ENCODE data around the gene PCNX2.

PCNX2 gene

DNA sequence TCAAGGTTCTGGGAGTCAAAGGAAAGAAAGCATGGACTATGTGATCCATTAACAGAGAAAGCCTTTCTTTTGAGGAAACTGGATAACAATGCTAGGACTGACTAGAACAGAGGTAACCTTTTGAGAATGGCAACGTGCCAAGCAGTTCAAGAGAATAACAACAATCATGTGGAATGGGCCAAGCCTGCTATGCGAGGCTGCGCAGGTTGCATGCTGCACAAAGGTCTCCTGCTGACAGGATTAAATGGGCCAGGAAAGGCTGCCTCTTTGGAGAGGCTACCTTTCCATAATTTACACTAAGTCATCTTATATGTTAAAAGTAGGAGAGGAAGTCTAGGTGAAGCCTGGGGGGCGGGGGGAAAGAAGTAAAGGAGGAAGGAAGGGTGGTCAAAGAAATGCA is 5.8 kb downstream of the PCNX2 start:
- Histone ChIP-seq H2BK5ac (ENCODE audit: low read depth, low read length, poor library complexity) (no peak overlapping the region), H2BK120ac (ENCODE audit: insufficient read depth, low read length, poor library complexity) (no peak overlapping the region), H3K4me3 (ENCODE audit: low read depth, low read length) (no peak overlapping the region), H3K14ac (ENCODE audit: low read length) (no peak overlapping the region), H3K4me1 (ENCODE audit: control insufficient read depth in 1 of 2, insufficient read depth in 2 of 2, low read length in 2 of 2) (no peaks in the 10 kb centered on the region), H4K8ac (ENCODE audit: low read depth, low read length) (no peak overlapping the region), H3K79me1 (ENCODE audit: low read length) (no peaks in the 10 kb centered on the region), H3K23ac (ENCODE audit: low read length) (no peak overlapping the region), H3K36me3 (ENCODE audit: control insufficient read depth in 1 of 2, insufficient read depth in 2 of 2, low read length in 2 of 2) (no peaks in the 10 kb centered on the region), H4K12ac (ENCODE audit: low read depth, low read length) (no peak overlapping the region), H2AK5ac (ENCODE audit: low read length) (no peak overlapping the region), H3K4me2 (ENCODE audit: low read length) (no peak overlapping the region), H3K27me3 (ENCODE audit: insufficient read depth, low read length) (no peaks in the 10 kb centered on the region), H2BK12ac (ENCODE audit: low read length) (no peak overlapping the region), H3K9ac (ENCODE audit: low read length) (no peak overlapping the region), H3K79me2 (ENCODE audit: control insufficient read depth, insufficient read depth, low read length, poor library complexity) (no peaks in the 10 kb centered on the region), H3K27ac (ENCODE audit: low read depth, low read length) (no peak overlapping the region), H3K18ac (ENCODE audit: low read length) (no peak overlapping the region), H3K4ac (ENCODE audit: low read depth, low read length) (no peak overlapping the region), H3K9me3 (ENCODE audit: insufficient read depth, low read depth, low read length) (no peaks in the 10 kb centered on the region), H2AFZ (ENCODE audit: insufficient read depth, low read length, poor library complexity) (no peak overlapping the region), H4K91ac (ENCODE audit: low read depth, low read length) (no peak overlapping the region)
- WGBS (ENCODE audit: extremely low coverage, insufficient coverage, insufficient read length) = no CpG with 5 or more reads among the region's 4 CpGs
- no peak for DNase-seq

DNA sequence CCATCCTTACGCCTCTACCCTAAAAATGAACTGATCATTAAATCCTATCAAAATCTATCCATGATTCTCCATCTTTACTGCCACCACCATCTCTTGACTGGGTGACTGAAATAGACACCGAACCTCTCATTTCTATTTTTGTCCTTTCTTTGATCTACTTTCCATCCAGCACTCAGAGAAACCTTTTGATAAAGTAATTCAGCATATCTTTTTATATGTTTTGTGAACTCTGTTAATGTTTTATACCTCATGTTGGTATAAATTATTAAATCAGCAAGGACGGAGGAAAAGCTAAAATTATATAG is 13.0 kb downstream of the PCNX2 start:
- H4K8ac ChIP-seq (ENCODE audit: low read depth, low read length) = no peak overlapping the region
- 100% methylated on average over 1 of the region's 3 CpGs for WGBS (ENCODE audit: extremely low coverage, insufficient coverage, insufficient read length)
- no peak overlapping the region for H2AFZ ChIP-seq (ENCODE audit: insufficient read depth, low read length, poor library complexity)
- no peaks in the 10 kb centered on the region for H3K4me1 ChIP-seq (ENCODE audit: control insufficient read depth in 1 of 2, insufficient read depth in 2 of 2, low read length in 2 of 2)
- no peak overlapping the region for H3K4me3 ChIP-seq (ENCODE audit: low read depth, low read length)
- H3K23ac ChIP-seq (ENCODE audit: low read length) = no peak overlapping the region
- no peaks in the 10 kb centered on the region for H3K79me2 ChIP-seq (ENCODE audit: control insufficient read depth, insufficient read depth, low read length, poor library complexity)
- DNase-seq = no peak
- no peak overlapping the region for H2BK12ac ChIP-seq (ENCODE audit: low read length)
- H3K27me3 ChIP-seq (ENCODE audit: insufficient read depth, low read length) = no peaks in the 10 kb centered on the region
- no peak overlapping the region for H3K18ac ChIP-seq (ENCODE audit: low read length)
- no peak overlapping the region for H3K27ac ChIP-seq (ENCODE audit: low read depth, low read length)
- no peaks in the 10 kb centered on the region for H3K36me3 ChIP-seq (ENCODE audit: control insufficient read depth in 1 of 2, insufficient read depth in 2 of 2, low read length in 2 of 2)
- H3K9me3 ChIP-seq (ENCODE audit: insufficient read depth, low read depth, low read length) = no peaks in the 10 kb centered on the region
- H4K91ac ChIP-seq (ENCODE audit: low read depth, low read length) = no peak overlapping the region
- no peak overlapping the region for H4K12ac ChIP-seq (ENCODE audit: low read depth, low read length)
- H3K4ac ChIP-seq (ENCODE audit: low read depth, low read length) = no peak overlapping the region
- no peak overlapping the region for H3K9ac ChIP-seq (ENCODE audit: low read length)
- no peak overlapping the region for H3K14ac ChIP-seq (ENCODE audit: low read length)
- no peak overlapping the region for H2BK5ac ChIP-seq (ENCODE audit: low read depth, low read length, poor library complexity)
- H3K4me2 ChIP-seq (ENCODE audit: low read length) = no peak overlapping the region
- H2BK120ac ChIP-seq (ENCODE audit: insufficient read depth, low read length, poor library complexity) = no peak overlapping the region
- H3K79me1 ChIP-seq (ENCODE audit: low read length) = no peaks in the 10 kb centered on the region
- H2AK5ac ChIP-seq (ENCODE audit: low read length) = no peak overlapping the region

DNA sequence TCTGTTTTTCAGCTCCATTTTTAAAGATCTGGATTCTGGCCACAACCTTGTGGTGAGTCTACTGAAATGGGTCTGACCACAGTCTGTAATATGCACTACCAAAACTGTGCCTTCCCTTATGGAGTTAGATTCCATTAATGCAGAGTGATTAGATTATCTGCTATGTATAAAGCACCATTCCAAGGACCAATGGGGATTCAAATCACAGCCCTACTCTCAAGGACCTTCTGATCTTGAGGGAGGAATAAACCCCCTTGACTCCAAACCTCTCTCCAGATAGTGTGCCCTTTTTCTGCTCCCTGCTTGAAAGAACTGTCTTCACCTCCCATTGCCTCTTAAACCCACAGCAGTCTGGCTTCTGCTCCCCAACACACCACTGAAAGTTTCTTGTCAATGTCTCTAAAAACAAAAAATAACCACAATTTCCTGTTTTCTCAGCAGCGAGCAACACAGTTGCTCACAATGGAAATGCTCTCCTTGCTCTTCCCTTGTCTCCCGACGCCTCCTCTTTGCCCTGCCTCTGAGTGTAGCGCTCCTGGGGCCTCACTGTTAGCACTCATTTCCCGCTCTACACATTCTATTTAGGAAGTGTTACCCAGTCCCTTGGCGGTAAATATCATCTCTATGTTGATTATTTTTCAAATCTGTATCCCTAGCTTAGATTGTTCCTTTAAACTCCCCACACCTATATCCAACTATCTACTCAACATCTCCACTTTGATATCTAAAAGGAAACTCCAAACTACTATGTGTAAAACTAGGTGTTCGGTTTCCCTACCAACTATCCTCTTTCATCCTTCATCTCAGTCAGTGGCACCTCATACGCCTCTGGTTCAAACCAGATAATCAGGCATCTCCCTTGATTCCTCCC is 13.6 kb downstream of the PCNX2 start:
- Histone ChIP-seq H3K4me1 (ENCODE audit: control insufficient read depth in 1 of 2, insufficient read depth in 2 of 2, low read length in 2 of 2) (no peaks in the 10 kb centered on the region), H2BK120ac (ENCODE audit: insufficient read depth, low read length, poor library complexity) (no peak overlapping the region), H3K9ac (ENCODE audit: low read length) (no peak overlapping the region), H3K27me3 (ENCODE audit: insufficient read depth, low read length) (no peaks in the 10 kb centered on the region), H3K18ac (ENCODE audit: low read length) (no peak overlapping the region), H3K27ac (ENCODE audit: low read depth, low read length) (no peak overlapping the region), H3K36me3 (ENCODE audit: control insufficient read depth in 1 of 2, insufficient read depth in 2 of 2, low read length in 2 of 2) (no peaks in the 10 kb centered on the region), H3K4me2 (ENCODE audit: low read length) (no peak overlapping the region), H2BK5ac (ENCODE audit: low read depth, low read length, poor library complexity) (no peak overlapping the region), H3K9me3 (ENCODE audit: insufficient read depth, low read depth, low read length) (no peaks in the 10 kb centered on the region), H3K23ac (ENCODE audit: low read length) (no peak overlapping the region), H3K4me3 (ENCODE audit: low read depth, low read length) (no peak overlapping the region), H4K91ac (ENCODE audit: low read depth, low read length) (no peak overlapping the region), H3K79me2 (ENCODE audit: control insufficient read depth, insufficient read depth, low read length, poor library complexity) (no peaks in the 10 kb centered on the region), H2BK12ac (ENCODE audit: low read length) (no peak overlapping the region), H3K4ac (ENCODE audit: low read depth, low read length) (no peak overlapping the region), H2AK5ac (ENCODE audit: low read length) (no peak overlapping the region), H4K8ac (ENCODE audit: low read depth, low read length) (no peak overlapping the region), H3K79me1 (ENCODE audit: low read length) (no peaks in the 10 kb centered on the region), H4K12ac (ENCODE audit: low read depth, low read length) (no peak overlapping the region), H3K14ac (ENCODE audit: low read length) (no peak overlapping the region), H2AFZ (ENCODE audit: insufficient read depth, low read length, poor library complexity) (no peak overlapping the region)
- DNase-seq = no peak
- WGBS (ENCODE audit: extremely low coverage, insufficient coverage, insufficient read length) = no CpG with 5 or more reads among the region's 8 CpGs

DNA sequence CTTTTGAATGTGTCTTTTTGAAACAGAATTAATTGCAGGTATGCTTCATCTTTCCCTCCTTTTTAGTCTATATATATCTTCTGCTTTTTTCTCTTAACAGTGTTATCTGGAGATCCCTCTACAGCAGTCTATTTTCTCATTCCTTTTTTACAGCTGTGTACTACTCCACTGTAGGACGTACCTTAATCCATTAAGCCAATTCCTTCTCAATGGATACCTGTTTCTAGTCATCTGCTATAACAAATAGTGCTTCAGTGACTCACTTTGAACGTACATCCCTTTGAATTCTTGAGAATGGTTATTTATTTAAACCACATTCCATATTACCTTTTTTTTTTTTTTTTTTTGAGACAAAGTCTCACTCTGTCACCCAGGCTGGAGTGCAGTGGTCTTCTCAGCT is 15.6 kb downstream of the PCNX2 start:
- Histone ChIP-seq H3K79me2 (ENCODE audit: control insufficient read depth, insufficient read depth, low read length, poor library complexity) (no peaks in the 10 kb centered on the region), H2BK120ac (ENCODE audit: insufficient read depth, low read length, poor library complexity) (no peak overlapping the region), H3K9ac (ENCODE audit: low read length) (no peak overlapping the region)

More for the DNA sequence above, 15.6 kb downstream of the PCNX2 start:
- Histone ChIP-seq H3K79me1 (ENCODE audit: low read length) (no peaks in the 10 kb centered on the region), H4K91ac (ENCODE audit: low read depth, low read length) (no peak overlapping the region), H4K12ac (ENCODE audit: low read depth, low read length) (no peak overlapping the region), H3K4me2 (ENCODE audit: low read length) (no peak overlapping the region), H3K27ac (ENCODE audit: low read depth, low read length) (no peak overlapping the region), H2AK5ac (ENCODE audit: low read length) (no peak overlapping the region), H2BK12ac (ENCODE audit: low read length) (no peak overlapping the region), H4K8ac (ENCODE audit: low read depth, low read length) (no peak overlapping the region), H3K27me3 (ENCODE audit: insufficient read depth, low read length) (no peaks in the 10 kb centered on the region), H3K4ac (ENCODE audit: low read depth, low read length) (no peak overlapping the region), H3K36me3 (ENCODE audit: control insufficient read depth in 1 of 2, insufficient read depth in 2 of 2, low read length in 2 of 2) (no peaks in the 10 kb centered on the region), H2BK5ac (ENCODE audit: low read depth, low read length, poor library complexity) (no peak overlapping the region), H3K4me3 (ENCODE audit: low read depth, low read length) (no peak overlapping the region), H2AFZ (ENCODE audit: insufficient read depth, low read length, poor library complexity) (no peak overlapping the region), H3K14ac (ENCODE audit: low read length) (no peak overlapping the region), H3K23ac (ENCODE audit: low read length) (no peak overlapping the region), H3K4me1 (ENCODE audit: control insufficient read depth in 1 of 2, insufficient read depth in 2 of 2, low read length in 2 of 2) (no peaks in the 10 kb centered on the region), H3K18ac (ENCODE audit: low read length) (no peak overlapping the region), H3K9me3 (ENCODE audit: insufficient read depth, low read depth, low read length) (no peaks in the 10 kb centered on the region)
- no CpG with 5 or more reads among the region's 2 CpGs for WGBS (ENCODE audit: extremely low coverage, insufficient coverage, insufficient read length)
- no peak for DNase-seq
